ENCODE results near the gene IMPDH1.
A peak's percentile ranks its signal among the peaks of the same experiment; 100 is the strongest.

Gene IMPDH1

GRCh38 chr7:128404886-128405470 is 4.8 kb downstream of the IMPDH1 start:
- DNase-seq: no peak

- DNase-seq: peak; percentile 14
Measured at GRCh38 chr7:128404143-128404681, 5.6 kb downstream of the IMPDH1 start.

DNA sequence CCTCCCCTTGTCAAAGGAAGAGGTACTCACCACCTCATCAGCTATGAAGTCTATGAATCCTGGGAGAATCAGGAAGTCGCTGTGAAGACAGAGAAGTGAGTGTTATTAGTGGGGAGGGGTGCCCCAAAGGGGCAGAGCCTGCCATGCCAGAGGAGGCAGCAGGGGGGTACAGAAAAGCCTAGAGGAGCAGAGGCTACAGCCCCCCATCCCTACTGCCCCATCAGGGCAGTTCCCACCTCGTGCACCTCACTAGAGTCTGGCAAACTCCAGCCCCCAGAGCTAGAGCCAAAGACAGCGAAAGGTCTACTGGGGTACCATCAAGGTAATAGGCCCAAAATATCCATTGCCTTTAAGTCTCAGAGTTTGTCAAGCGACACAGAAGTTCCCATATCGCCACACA is 6.1 kb downstream of the IMPDH1 start:
- DNase-seq: no peak

- no peak for DNase-seq
Measured at GRCh38 chr7:128402356-128402755, 7.4 kb downstream of the IMPDH1 start.

- DNase-seq: no peak
Measured at GRCh38 chr7:128400566-128400965, 9.2 kb downstream of the IMPDH1 start.

DNA sequence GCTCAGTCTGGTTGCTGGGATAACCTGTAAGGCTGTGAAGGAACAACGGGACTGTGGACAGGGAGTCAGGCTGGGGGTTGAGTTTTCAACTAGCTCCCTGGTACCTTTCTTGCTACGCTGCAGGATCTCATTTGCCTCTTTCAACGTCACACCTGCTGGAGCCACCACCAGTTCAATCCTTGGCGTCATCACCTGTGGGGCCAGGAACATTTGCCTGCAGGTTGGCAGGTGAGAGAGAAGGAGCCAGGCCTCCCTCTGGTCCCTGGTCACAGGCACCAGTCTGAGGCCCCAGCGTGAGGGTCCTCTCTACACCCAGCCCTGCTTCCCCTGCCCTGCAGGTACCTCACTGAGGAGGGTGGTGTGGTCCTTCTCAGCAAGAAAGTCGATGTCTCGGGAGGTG is 9.8 kb downstream of the IMPDH1 start:
- no peak for DNase-seq

DNA sequence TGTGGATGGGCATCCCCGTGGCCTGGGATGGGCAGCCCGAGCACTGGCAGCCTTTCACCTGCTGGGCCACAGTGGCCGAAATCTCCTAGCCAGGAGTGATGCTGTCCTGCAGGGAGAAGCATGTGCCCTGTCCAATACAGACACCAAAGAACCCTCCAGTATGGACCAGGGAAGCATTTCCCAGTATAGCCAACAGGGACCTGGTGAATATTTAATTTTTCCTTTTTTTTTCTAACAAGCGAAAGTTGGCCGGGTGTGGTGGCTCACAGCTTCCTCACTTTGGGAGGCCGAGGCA is 11.0 kb downstream of the IMPDH1 start:
- DNase-seq: no peak

DNA sequence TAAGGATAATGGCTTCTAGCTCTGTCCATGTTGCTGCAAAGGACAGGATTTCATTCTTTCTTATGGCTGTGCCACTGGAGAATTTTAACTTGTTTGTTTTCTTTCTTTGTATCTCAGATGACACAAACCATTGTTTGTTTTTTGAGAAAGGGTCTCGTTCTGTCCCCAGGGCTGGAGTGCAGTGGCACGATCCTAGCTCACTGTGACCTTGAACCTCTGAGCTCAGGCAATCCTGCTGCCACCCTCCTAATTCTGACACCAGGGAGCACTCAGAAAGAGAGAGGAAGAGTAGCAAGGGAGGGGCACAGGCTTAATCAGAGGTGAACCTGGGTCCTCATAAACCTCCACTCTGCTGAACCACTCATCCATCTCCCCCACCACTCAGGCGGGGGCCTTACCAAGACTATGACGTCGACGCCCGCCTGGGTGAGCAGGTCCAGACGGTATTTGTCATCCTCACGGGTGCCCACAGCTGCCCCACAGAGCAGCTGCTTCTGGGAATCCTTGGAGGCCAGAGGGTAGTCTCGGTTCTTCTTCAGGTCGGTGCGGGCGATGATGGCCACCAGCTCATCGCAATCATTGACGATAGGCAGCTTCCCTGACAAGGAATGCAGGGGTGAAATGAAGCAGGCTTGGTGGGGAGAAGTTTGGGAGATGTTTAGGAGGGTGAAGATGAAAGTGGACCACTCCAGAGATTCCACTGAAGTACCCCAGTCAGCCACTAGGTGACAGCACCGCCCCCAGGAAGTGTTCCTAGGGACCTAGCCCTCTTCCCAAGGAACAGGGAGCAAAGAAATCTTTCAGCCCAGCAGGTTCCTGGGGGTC is 11.6 kb downstream of the IMPDH1 start:
- peak; percentile 36 for DNase-seq

DNA sequence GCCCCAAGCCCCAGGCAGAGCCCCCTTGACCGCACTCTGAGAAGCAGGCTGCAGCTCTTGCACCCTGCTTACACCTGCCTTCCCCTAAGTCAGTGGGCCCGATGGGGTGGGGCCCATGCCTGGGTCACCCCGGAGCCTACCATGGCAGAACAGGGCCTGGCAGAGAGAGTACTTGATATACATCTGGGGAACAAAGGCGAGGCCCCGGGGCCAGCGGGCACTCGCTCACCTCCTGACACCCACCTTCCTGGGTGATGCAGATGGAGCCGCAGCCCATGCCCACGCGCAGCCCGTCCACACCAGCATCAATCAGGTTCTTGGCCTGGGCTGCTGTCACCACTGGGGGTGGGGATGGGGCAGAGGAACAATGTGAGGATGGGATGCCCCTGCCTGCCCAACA is 13.4 kb downstream of the IMPDH1 start:
- DNase-seq: no peak

DNA sequence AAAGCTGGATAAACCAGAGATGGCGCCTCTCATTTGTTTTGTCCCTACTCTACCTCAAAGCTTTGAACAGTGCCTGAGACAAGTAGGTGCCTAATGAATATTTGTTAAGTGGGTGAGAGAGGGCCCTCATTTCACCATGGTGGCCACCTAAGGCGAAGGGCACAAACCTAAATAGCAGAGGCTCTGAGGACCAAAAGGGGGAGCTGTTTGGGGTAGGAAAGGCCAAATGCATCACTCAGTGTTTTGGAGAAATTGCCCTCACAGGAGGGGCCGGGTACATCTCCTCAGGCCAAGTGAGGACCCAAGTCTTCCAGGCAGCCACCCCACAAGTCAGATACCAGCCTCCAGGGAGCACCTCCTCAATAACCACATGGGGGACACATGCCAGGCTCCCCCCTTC is 14.0 kb downstream of the IMPDH1 start:
- DNase-seq: no peak

DNA sequence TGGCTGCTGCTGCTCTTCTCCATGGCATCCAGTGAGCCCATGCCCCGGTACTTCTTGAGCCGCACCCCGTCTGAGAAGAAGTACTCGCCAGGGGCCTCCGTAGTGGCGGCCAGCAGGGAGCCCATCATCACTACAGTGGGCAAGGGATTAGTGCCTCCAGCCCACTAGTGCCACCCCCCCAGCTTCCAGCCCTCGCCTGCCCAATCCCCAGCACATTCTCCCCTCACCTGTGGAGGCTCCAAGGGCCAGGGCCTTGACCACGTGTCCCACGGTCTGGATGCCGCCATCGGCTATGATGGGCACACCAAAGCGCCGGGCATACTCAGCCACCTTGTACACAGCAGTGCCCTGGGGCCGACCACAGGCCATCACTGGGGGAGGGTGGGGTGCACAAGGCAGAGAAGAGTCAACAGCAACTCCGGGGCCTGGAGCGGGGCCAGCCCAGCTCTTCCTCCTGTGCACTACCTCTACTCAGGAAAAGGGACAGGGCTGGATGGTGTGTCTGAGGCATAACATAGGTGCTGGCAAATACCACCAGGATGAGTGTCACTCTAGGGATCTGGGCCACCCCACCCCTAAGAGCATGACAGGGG is 14.8 kb downstream of the IMPDH1 start:
- no peak for DNase-seq

DNA sequence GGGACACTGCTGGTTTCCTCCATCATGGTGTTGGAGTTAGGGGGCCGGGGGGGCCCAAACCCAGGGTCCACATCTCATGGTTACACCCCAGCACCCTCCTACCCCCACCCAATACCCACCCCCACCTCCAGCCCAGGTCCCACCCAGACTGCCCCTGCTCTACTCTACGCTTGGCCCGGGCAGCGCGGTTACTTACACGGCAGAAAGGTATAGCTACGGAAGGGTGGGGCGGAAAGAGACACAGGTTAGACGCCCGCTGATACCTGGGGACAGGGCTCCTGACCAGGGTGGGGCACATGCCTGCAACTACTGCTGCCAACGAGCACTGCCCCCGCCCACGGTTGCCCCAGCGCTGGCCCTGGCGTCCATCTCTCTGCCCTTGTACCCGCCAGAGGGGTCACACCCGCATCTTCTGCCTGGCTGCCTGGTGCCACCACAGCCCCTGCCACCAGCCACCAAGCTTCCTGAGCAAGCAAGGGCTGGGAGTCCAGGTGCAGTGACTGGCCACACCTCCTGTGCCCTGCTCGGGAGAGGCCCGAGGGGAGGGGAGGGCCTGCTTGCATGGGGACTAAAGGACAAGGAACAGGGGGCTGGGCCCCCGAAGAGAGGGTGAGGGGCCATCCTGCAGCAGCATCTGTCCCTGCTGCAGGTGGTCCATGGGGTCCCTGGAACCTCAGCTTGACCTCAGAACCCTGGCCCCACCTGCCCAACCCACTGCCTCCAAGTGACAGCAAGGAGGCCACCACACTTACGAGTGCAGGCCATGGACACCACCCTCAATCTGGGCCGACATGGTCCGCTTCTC is 16.1 kb downstream of the IMPDH1 start:
- DNase-seq: no peak

GRCh38 chr7:128392446-128393327 is 17.1 kb downstream of the IMPDH1 start:
- no peak for DNase-seq

- DNase-seq: no peak
Measured at GRCh38 chr7:128391805-128392204, 18.0 kb downstream of the IMPDH1 start.

DNA sequence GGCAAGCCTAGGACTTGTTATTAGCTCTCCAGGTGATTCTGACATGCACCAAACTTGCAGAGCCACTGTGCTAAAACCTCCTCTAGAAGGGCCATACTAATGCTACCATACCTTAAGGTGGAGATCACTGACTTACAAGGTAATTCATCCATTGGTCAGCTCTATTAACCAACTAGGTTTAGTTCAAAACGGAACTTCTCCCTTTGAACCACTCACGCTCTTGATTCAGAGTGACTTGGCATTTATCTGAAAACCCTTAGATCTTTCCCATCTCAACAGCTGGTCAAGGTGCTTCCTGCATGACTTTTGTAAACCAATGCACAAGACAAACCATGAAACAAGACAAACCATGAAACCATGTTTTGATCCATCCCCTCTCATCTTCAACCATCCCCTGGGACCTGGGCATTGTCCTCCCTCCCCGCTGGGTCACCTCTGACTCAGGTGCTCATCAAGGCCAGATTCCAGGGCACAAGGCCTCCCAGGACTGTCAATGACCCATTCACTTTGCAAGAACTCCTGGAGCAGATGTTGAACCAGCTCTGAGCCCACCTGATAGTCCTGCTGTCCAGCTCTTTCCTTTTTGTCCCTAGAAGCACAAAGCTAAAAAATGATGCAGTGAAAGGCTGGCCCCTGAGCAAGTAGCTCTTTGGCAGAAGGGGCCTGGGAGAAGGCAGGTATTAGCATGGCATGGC is 18.8 kb downstream of the IMPDH1 start:
- DNase-seq: no peak

DNA sequence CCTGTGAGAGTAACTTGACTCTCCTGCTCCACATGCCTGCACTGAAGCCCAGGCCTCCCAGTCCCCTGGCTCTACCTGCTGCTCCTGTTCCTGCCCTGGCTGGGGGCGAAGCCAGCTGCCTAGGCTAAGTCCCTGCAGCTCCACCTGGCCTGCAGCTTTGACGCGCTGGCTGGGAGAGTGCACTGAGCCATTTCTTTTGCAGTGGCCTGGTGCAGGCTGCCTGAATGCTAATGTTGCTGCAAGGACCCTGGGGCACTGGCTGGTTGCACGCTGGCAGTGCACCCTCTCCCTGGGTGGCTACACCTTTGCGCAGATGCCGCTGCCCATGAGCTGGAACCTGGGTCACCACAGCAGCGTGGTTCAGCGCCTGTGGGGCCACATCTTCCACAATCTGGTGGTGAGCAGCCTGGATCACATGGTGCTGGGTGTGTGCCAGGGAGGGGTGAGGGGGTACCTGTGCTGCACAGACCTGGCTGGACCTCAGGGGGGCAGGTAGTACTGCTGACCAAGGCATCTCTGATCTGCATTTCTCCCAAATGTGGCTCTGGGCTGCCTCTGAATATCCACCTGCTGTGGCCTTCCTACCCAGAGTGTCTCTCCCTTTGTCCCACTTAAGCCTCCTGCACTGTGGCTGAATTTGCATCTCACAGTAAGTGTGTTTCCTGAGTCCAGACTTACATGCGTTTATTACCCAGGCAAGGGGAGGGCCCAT is 20.0 kb downstream of the IMPDH1 start:
- DNase-seq: no peak

- no peak for DNase-seq
Measured at GRCh38 chr7:128389085-128389617, 20.6 kb downstream of the IMPDH1 start.

DNA sequence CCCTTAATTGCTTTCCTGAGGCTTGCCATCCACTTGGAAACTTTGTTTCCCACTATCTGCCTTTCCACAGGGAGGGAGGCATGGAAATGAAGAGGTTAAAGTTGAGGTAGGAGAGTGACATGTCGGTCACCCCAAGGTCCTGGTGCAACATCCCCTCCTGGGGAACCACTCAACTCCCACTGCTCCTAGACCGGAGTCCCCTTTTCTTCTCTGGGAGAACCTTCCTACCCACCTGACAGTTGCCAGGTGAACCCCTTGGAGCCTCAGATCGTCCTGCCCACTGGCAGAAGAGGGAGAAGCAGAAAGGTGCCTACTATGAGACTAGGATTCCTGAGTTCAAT is 21.7 kb downstream of the IMPDH1 start:
- no peak for DNase-seq

DNA sequence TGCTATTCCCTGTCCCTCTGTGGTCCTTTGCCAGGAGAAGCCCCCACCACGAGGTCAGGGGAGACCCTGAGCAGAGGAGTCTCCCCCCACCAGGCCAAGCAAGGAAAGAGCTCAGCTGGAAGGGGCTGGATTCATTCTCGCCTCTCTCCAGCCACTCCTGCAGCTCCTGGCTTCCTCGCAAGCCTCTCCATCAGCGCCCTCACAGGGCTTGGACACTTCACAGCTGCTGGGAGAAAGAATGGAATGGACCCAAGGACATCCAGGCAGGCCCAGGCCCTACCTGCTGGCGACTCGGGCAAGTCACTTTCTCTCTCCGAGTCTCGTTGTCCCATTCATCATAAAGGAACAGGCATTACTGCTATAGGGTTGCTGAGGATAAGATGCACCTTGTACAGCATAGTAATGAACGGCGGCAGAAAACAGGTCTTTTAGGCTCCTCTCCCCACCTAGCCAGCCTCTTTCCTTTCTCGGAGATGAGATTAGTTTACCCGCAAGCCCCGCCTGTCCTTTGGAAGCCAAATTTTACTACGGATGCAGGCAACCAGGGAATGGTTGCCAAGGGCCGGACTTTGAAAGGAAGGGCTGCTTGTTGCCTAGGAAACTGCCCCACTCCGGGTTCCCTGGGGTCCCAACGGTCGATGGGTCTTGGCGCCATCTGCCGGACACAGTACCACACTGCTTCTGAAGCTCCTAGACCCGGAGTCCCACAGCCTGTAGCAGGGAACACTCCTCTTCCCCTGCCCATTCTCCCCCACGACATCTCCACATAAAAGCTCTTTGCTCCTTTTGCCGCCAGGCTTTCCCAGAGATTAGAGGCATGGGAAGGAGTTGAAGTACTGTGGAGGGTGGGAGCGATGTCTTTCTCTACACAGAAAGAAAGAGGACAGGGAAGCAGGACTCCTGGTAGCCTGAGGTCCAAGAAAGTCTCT is 22.3 kb downstream of the IMPDH1 start:
- peak; percentile 78 for DNase-seq

Measured in NCI-H345 (cell line).